Keratinocyte (primary cell): ENCODE results near the gene COPS3. TPM values are rescaled to one million over a fixed set of nuclear protein-coding genes. Genes with fewer than 3 reads are reported as not detected.

ENCODE experiments used
- DNase-seq: peaks from one replicate; pipeline ENCODE4 v3.0.0-alpha.2; 2011; ENCODE audit warnings: low read depth, missing footprints, low spot score
- FAIRE-seq: peaks from 2 replicates; lab custom pipeline; 2011; peaks lifted over from hg19 to GRCh38; lab: Jason Lieb, UNC
- H2AFZ ChIP-seq: 2 replicates; pipeline ENCODE4 v1.6.0; 2012; ENCODE audit warnings: low read length, control low read depth, inconsistent platforms; ENCODE audit not compliant: control insufficient read depth
- H3K27ac ChIP-seq: 2 replicates; pipeline ENCODE4 v1.5.1; 2011; ENCODE audit warnings: low read length; ENCODE audit not compliant: control insufficient read depth, insufficient read depth
- H3K27me3 ChIP-seq: 3 replicates; pipeline ENCODE4 v1.6.0; 2011; ENCODE audit warnings: low read length; ENCODE audit not compliant: control insufficient read depth, insufficient read depth; ENCODE audit errors: extremely low read depth
- H3K36me3 ChIP-seq, 2 experiments: 2 replicates in 1 of 2; 3 replicates in 1 of 2; pipeline ENCODE4 v1.5.1; 2011; ENCODE audit warnings: low read length in 2 of 2, mild to moderate bottlenecking in 1 of 2; ENCODE audit not compliant: control insufficient read depth in 2 of 2, insufficient read depth in 2 of 2; ENCODE audit errors: extremely low read depth in 1 of 2
- H3K4me1 ChIP-seq: 3 replicates; pipeline ENCODE4 v1.5.1; 2011; ENCODE audit warnings: low read length; ENCODE audit not compliant: control insufficient read depth, insufficient read depth; ENCODE audit errors: extremely low read depth
- H3K4me2 ChIP-seq: 3 replicates; pipeline ENCODE4 v1.6.0; 2011; ENCODE audit warnings: low read depth, low read length; ENCODE audit not compliant: control insufficient read depth, insufficient read depth; ENCODE audit errors: extremely low read depth
- H3K4me3 ChIP-seq, 3 experiments: fragments of 200-600 bp in 1 of 3; sonication (generic) in 1 of 3; 2 replicates in 2 of 3; 3 replicates in 1 of 3; pipeline ENCODE4 v1.5.1; 2011 to 2016; ENCODE audit warnings: low read length in 3 of 3, mild to moderate bottlenecking in 3 of 3, control low read depth in 2 of 3, inconsistent platforms in 1 of 3, low read depth in 1 of 3, mixed read lengths in 1 of 3, mixed run types in 1 of 3, moderate library complexity in 1 of 3; ENCODE audit not compliant: control insufficient read depth in 2 of 3, insufficient read depth in 2 of 3; ENCODE audit errors: extremely low read depth in 1 of 3
- H3K79me2 ChIP-seq: 2 replicates; pipeline ENCODE4 v1.6.0; 2012; ENCODE audit warnings: low read length; ENCODE audit not compliant: control insufficient read depth, insufficient read depth
- H3K9ac ChIP-seq: 3 replicates; pipeline ENCODE4 v1.6.0; 2011; ENCODE audit warnings: low read length; ENCODE audit not compliant: control insufficient read depth, insufficient read depth; ENCODE audit errors: extremely low read depth
- H3K9me1 ChIP-seq: 3 replicates; pipeline ENCODE4 v1.6.0; 2011; ENCODE audit warnings: low read length; ENCODE audit not compliant: control insufficient read depth, insufficient read depth; ENCODE audit errors: extremely low read depth
- H3K9me3 ChIP-seq: 2 replicates; pipeline ENCODE4 v1.5.1; 2012; ENCODE audit warnings: low read depth, low read length; ENCODE audit not compliant: control insufficient read depth
- H4K20me1 ChIP-seq: 3 replicates; pipeline ENCODE4 v1.6.0; 2011; ENCODE audit warnings: low read length; ENCODE audit not compliant: control insufficient read depth, insufficient read depth; ENCODE audit errors: extremely low read depth
- EZH2 ChIP-seq: IDR thresholded peaks from one replicate; pipeline ENCODE4 v1.6.1; 2012; ENCODE audit warnings: inconsistent platforms, mild to moderate bottlenecking, low read length, moderate library complexity
- dilution Hi-C: fragments of 300-500 bp; cut with MboI; formaldehyde crosslinking; loops from one replicate; pipeline ENCODE4 v1.7.0; 2020; ENCODE audit warnings: low sequenced_read_pairs; ENCODE audit not compliant: extremely low pct_ligation_motif_present
- polyA plus RNA-seq, 5 experiments: library from polyadenylated mRNA; depleted of rRNA in 3 of 5; stranded (reverse) in 3 of 5; stranded (forward) in 1 of 5; unstranded in 1 of 5; fragments of >200 nt; gene quantifications; 1 replicate in 1 of 5; 2 replicates in 3 of 5; 3 replicates in 1 of 5; pipeline versions ENCODE4 v1.2.1 to v1.2.3, GENCODE V29; 2011 to 2012; ENCODE audit warnings: missing spikeins in 2 of 5, low read depth in 1 of 5, low replicate concordance in 1 of 5
- TF ChIP-seq, protein P1 (sequence below), 3 experiments: IDR thresholded peaks in 1 of 3; conservative IDR thresholded peaks in 1 of 3; optimal IDR thresholded peaks in 1 of 3; 2 replicates in 2 of 3; 3 replicates in 1 of 3; pipeline versions ENCODE3 to v1.5.1; 2011; ENCODE audit warnings: low read length in 3 of 3, mild to moderate bottlenecking in 3 of 3, moderate library complexity in 2 of 3, control low read depth in 1 of 3, inconsistent platforms in 1 of 3; ENCODE audit not compliant: insufficient read depth in 2 of 3; ENCODE audit errors: extremely low read depth in 1 of 3

COPS3 gene
- polyA plus RNA-seq, 1 donor (not counting 4 experiments of a cell fraction or from before 2014, with no cell fraction given): 89.7 TPM

DNA sequence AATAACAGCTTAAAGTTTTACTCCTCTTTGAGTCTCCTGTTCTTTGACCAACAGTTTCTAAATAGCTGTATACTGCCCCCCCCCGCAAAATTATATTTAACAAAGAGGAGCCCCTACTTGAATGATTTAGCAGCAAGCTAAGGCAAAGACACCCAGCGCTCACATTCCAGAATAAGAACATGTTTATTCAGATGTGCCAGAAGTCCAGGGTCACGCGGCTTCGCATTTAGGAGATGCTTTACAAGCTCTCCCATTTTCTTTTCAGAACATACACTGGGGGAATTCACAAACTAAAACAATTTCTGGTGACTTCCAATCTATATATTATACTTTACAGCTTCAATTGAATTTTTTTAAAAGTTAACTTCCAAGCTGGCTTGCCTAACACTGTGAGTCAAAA lies 80.2 kb downstream of the COPS3 start:
- FAIRE-seq: no peak
- no peak overlapping the region for H3K9ac ChIP-seq
- H3K4me3 ChIP-seq: no peak overlapping the region
- no peak overlapping the region for H2AFZ ChIP-seq
- H3K4me1 ChIP-seq: peaks cover 19% of the 10 kb centered on the region
- dilution Hi-C loops: no loop called here
- DNase-seq: no peak
- no peak for TF ChIP-seq EZH2
- TF ChIP-seq, protein P1, sequence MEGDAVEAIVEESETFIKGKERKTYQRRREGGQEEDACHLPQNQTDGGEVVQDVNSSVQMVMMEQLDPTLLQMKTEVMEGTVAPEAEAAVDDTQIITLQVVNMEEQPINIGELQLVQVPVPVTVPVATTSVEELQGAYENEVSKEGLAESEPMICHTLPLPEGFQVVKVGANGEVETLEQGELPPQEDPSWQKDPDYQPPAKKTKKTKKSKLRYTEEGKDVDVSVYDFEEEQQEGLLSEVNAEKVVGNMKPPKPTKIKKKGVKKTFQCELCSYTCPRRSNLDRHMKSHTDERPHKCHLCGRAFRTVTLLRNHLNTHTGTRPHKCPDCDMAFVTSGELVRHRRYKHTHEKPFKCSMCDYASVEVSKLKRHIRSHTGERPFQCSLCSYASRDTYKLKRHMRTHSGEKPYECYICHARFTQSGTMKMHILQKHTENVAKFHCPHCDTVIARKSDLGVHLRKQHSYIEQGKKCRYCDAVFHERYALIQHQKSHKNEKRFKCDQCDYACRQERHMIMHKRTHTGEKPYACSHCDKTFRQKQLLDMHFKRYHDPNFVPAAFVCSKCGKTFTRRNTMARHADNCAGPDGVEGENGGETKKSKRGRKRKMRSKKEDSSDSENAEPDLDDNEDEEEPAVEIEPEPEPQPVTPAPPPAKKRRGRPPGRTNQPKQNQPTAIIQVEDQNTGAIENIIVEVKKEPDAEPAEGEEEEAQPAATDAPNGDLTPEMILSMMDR (optimal IDR thresholded peaks at IDR 0.05 in 1 of 3, IDR thresholded peaks at IDR 0.05 in 1 of 3, conservative IDR thresholded peaks at IDR 0.05 in 1 of 3; ENCODE audit: extremely low read depth in 1 of 3, insufficient read depth in 2 of 3, low read length in 3 of 3): no peak
- H3K27me3 ChIP-seq: no peaks in the 10 kb centered on the region
- H3K4me2 ChIP-seq: no peak overlapping the region
- no peaks in the 10 kb centered on the region for H4K20me1 ChIP-seq
- no peaks in the 10 kb centered on the region for H3K79me2 ChIP-seq
- H3K9me3 ChIP-seq: no peaks in the 10 kb centered on the region
- no peaks in the 10 kb centered on the region for H3K9me1 ChIP-seq
- H3K27ac ChIP-seq: no peak overlapping the region
- peaks cover 0 to 1% of the 10 kb centered on the region in 2 experiments for H3K36me3 ChIP-seq

DNA sequence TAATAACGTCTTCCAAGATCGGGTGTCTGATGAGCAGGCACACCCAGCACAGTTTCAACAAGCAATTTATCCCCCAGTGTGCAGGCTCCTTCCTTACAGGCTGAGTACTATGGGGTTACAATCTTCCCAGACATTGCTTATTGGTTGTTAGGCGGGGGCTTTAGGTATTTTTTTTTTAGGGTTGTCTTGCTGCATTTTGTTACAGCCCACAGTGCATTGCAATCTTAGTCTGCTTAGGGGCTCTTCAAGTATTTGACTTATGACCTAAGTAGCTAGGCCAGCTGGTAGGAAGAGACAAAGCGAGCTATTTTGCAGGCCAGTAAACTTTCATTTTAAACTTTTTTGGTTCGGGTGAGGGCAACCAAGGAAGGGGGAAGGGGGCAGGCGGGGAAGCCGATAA lies 80.7 kb downstream of the COPS3 start:
- H3K9ac ChIP-seq: no peak overlapping the region
- no peaks in the 10 kb centered on the region for H3K9me3 ChIP-seq
- no peaks in the 10 kb centered on the region for H3K27me3 ChIP-seq
- H3K4me2 ChIP-seq: no peak overlapping the region
- TF ChIP-seq, protein P1 (optimal IDR thresholded peaks at IDR 0.05 in 1 of 3, IDR thresholded peaks at IDR 0.05 in 1 of 3, conservative IDR thresholded peaks at IDR 0.05 in 1 of 3; ENCODE audit: extremely low read depth in 1 of 3, insufficient read depth in 2 of 3, low read length in 3 of 3): no peak
- no peak for TF ChIP-seq EZH2
- dilution Hi-C loops: no loop called here
- H2AFZ ChIP-seq: no peak overlapping the region
- peaks cover 19% of the 10 kb centered on the region for H3K4me1 ChIP-seq
- no peak overlapping the region for H3K4me3 ChIP-seq
- DNase-seq (no peak), FAIRE-seq (no peak)
- H3K36me3 ChIP-seq: peaks cover 0 to 1% of the 10 kb centered on the region in 2 experiments
- H3K27ac ChIP-seq: no peak overlapping the region
- H4K20me1 ChIP-seq: no peaks in the 10 kb centered on the region
- no peaks in the 10 kb centered on the region for H3K9me1 ChIP-seq
- no peaks in the 10 kb centered on the region for H3K79me2 ChIP-seq
